HCT116 (cell line): ENCODE results near the gene CORO2B. TPM values are rescaled to one million over a fixed set of nuclear protein-coding genes. Genes with fewer than 3 reads are reported as not detected.

Source experiments
- ATAC-seq: fragments of 200-7000 bp; cut with Tn5 transposase; 2 replicates; pipeline ENCODE4 v1.9.1; 2020; ENCODE audit warnings: mild to moderate bottlenecking, moderate library complexity
- BruUV-seq: library from RNA; stranded (reverse); fragments of 400-500 nt; replicated peaks from 2 replicates; lab custom pipeline; 2021; lab: Mats Ljungman, UMichigan
- CTCF ChIA-PET: fragments of 300-600 bp; sonication (Branson Sonifier 250); formaldehyde crosslinking; loops from one replicate; lab custom pipeline; 2021; ENCODE audit warnings: antibody characterized with exemption; lab: Charles Lee
- POLR2A ChIA-PET: fragments of 300-600, 350-600 bp; sonication (Branson Sonifier 250); formaldehyde crosslinking; loops from one replicate; lab custom pipeline; 2021; ENCODE audit warnings: antibody characterized with exemption; lab: Charles Lee
- RAD21 ChIA-PET, 2 experiments: fragments of 300-600 bp; sonication (Branson Sonifier 250); formaldehyde crosslinking; loops; one replicate each; lab custom pipeline; 2023; ENCODE audit warnings: low total read pairs in 2 of 2; ENCODE audit not compliant: uncharacterized antibody in 2 of 2, unreplicated experiment in 2 of 2, low non-redundant PET in 1 of 2; lab: Charles Lee
- DNase-seq: peaks from one replicate; pipeline ENCODE4 v3.0.0-alpha.2; 2010; ENCODE audit warnings: low read depth, low spot score
- H2AFZ ChIP-seq: fragments of 200-600 bp; shearing (Covaris generic), sonication (generic); 2 replicates; pipeline ENCODE4 v1.6.1; 2017; ENCODE audit warnings: low read depth, mixed run types, mixed read lengths, antibody characterized with exemption, low read length; ENCODE audit not compliant: poor library complexity, severe bottlenecking
- H3K27ac ChIP-seq: 2 replicates; pipeline ENCODE4 v1.5.1; 2012; ENCODE audit warnings: low read depth, low read length
- H3K27me3 ChIP-seq: fragments of 200-600 bp; sonication (generic); 2 replicates; pipeline ENCODE4 v1.6.1; 2016; ENCODE audit warnings: mixed run types, low read length, mixed read lengths; ENCODE audit not compliant: insufficient read depth
- H3K36me3 ChIP-seq, 2 experiments: fragments of 200-500 bp in 1 of 2; fragments of 200-600 bp in 1 of 2; sonication (Bioruptor generic) in 1 of 2; sonication (generic) in 1 of 2; 2 replicates each; pipeline versions ENCODE4 v1.5.1 to v1.6.1; 2014 to 2016; ENCODE audit warnings: low read length in 2 of 2, inconsistent platforms in 1 of 2, mixed read lengths in 1 of 2, mixed run types in 1 of 2; ENCODE audit not compliant: insufficient read depth in 2 of 2, control insufficient read depth in 1 of 2
- H3K4me1 ChIP-seq, 2 experiments: fragments of 200-600 bp in 1 of 2; sonication (generic) in 1 of 2; 2 replicates each; pipeline versions ENCODE4 v1.5.1 to v1.6.1; 2012 to 2017; ENCODE audit warnings: low read length in 2 of 2, inconsistent platforms in 1 of 2, mild to moderate bottlenecking in 1 of 2, mixed read lengths in 1 of 2, mixed run types in 1 of 2, moderate library complexity in 1 of 2; ENCODE audit not compliant: insufficient read depth in 2 of 2, control insufficient read depth in 1 of 2
- H3K4me2 ChIP-seq: fragments of 200-600 bp; sonication (generic); 2 replicates; pipeline ENCODE4 v1.6.1; 2017; ENCODE audit warnings: mixed run types, low read length, mixed read lengths
- H3K4me3 ChIP-seq, 2 experiments: fragments of 200-600 bp in 1 of 2; sonication (generic) in 1 of 2; replicated peaks in 1 of 2; 2 replicates each; pipeline ENCODE4 v1.5.1; 2011 to 2016; ENCODE audit warnings: low read length in 2 of 2, control low read depth in 1 of 2, low read depth in 1 of 2, mild to moderate bottlenecking in 1 of 2, mixed read lengths in 1 of 2, mixed run types in 1 of 2
- H3K79me2 ChIP-seq: fragments of 200-600 bp; sonication (generic); 2 replicates; pipeline ENCODE4 v1.6.1; 2017; ENCODE audit warnings: mild to moderate bottlenecking, mixed run types, low read length, moderate library complexity, mixed read lengths; ENCODE audit not compliant: insufficient read depth
- H3K9ac ChIP-seq: fragments of 200-600 bp; sonication (generic); 2 replicates; pipeline ENCODE4 v1.6.1; 2016; ENCODE audit warnings: low read length, mixed read lengths
- H3K9me2 ChIP-seq: fragments of 200-600 bp; sonication (generic), shearing (Covaris generic); 2 replicates; pipeline ENCODE4 v1.6.1; 2017; ENCODE audit warnings: mixed run types, mild to moderate bottlenecking, moderate library complexity; ENCODE audit not compliant: insufficient read depth
- H3K9me3 ChIP-seq, 2 experiments: fragments of 200-500 bp in 1 of 2; fragments of 200-600 bp in 1 of 2; sonication (Bioruptor generic) in 1 of 2; sonication (generic) in 1 of 2; 2 replicates each; pipeline ENCODE4 v1.6.1; 2014 to 2017; ENCODE audit warnings: low read length in 2 of 2, mixed read lengths in 2 of 2, inconsistent platforms in 1 of 2, low read depth in 1 of 2, mild to moderate bottlenecking in 1 of 2, mixed run types in 1 of 2, moderate library complexity in 1 of 2; ENCODE audit not compliant: control insufficient read depth in 1 of 2, insufficient read depth in 1 of 2
- H4K20me1 ChIP-seq: fragments of 200-600 bp; sonication (generic), shearing (Covaris generic); 2 replicates; pipeline ENCODE4 v1.6.1; 2017; ENCODE audit warnings: mixed run types, mild to moderate bottlenecking, moderate library complexity; ENCODE audit not compliant: insufficient read depth
- CBX3 ChIP-seq: IDR thresholded peaks from 2 replicates; pipeline ENCODE4 v1.6.1; 2012; ENCODE audit warnings: low read depth
- CEBPB ChIP-seq: IDR thresholded peaks from 2 replicates; pipeline ENCODE4 v1.6.1; 2012; ENCODE audit warnings: low read depth
- ELF1 ChIP-seq: IDR thresholded peaks from 2 replicates; pipeline ENCODE4 v1.6.1; 2012; ENCODE audit warnings: low read depth, borderline replicate concordance
- FOSL1 ChIP-seq: IDR thresholded peaks from 2 replicates; pipeline ENCODE4 v1.6.1; 2012; ENCODE audit warnings: low read depth
- POLR2AphosphoS5 ChIP-seq: IDR thresholded peaks from 2 replicates; pipeline ENCODE4 v1.6.1; 2011; ENCODE audit warnings: mild to moderate bottlenecking, low read depth, low read length, moderate library complexity
- RAD21 ChIP-seq: IDR thresholded peaks from 2 replicates; pipeline ENCODE4 v1.6.1; 2012; ENCODE audit warnings: low read depth, mild to moderate bottlenecking
- SIN3A ChIP-seq: IDR thresholded peaks from 2 replicates; pipeline ENCODE4 v1.6.1; 2012; ENCODE audit warnings: low read depth
- TCF7L2 ChIP-seq: IDR thresholded peaks from 2 replicates; pipeline ENCODE4 v1.7.0; 2011; ENCODE audit warnings: borderline replicate concordance, inconsistent platforms; ENCODE audit not compliant: insufficient read depth, insufficient read length; ENCODE audit errors: extremely low read depth
- ZNF274 ChIP-seq: fragments of 200-500 bp; sonication (Bioruptor generic); IDR thresholded peaks from 2 replicates; pipeline ENCODE4 v1.6.1; 2014; ENCODE audit warnings: mild to moderate bottlenecking, low read depth, low read length, inconsistent platforms
- intact Hi-C: fragments of 100-400 bp; cut with micrococcal nuclease; formaldehyde crosslinking; loops from 2 replicates; pipeline ENCODE4 v1.10.0; 2022
- total RNA-seq: library from RNA; stranded (reverse); gene quantifications from one replicate; pipeline ENCODE4 v1.2.1, GENCODE V29; 2021; ENCODE audit not compliant: unreplicated experiment
- TF ChIP-seq, protein P1 (sequence below): IDR thresholded peaks from 2 replicates; pipeline ENCODE4 v1.6.1; 2012
- TF ChIP-seq, protein P2 (sequence below), 3 experiments: fragments of 200-600 bp in 1 of 3; sonication (generic) in 1 of 3; IDR thresholded peaks in 2 of 3; conservative IDR thresholded peaks in 1 of 3; 2 replicates each; pipeline ENCODE4 v1.5.1; 2012 to 2017; ENCODE audit warnings: low read depth in 2 of 3, low read length in 2 of 3, antibody characterized with exemption in 1 of 3, borderline replicate concordance in 1 of 3, control low read depth in 1 of 3, mild to moderate bottlenecking in 1 of 3, mixed read lengths in 1 of 3, mixed run types in 1 of 3, moderate library complexity in 1 of 3; ENCODE audit not compliant: insufficient read depth in 1 of 3

Gene CORO2B
- total RNA-seq, 1 experiment from 2014 or later: 2.8 TPM

DNA sequence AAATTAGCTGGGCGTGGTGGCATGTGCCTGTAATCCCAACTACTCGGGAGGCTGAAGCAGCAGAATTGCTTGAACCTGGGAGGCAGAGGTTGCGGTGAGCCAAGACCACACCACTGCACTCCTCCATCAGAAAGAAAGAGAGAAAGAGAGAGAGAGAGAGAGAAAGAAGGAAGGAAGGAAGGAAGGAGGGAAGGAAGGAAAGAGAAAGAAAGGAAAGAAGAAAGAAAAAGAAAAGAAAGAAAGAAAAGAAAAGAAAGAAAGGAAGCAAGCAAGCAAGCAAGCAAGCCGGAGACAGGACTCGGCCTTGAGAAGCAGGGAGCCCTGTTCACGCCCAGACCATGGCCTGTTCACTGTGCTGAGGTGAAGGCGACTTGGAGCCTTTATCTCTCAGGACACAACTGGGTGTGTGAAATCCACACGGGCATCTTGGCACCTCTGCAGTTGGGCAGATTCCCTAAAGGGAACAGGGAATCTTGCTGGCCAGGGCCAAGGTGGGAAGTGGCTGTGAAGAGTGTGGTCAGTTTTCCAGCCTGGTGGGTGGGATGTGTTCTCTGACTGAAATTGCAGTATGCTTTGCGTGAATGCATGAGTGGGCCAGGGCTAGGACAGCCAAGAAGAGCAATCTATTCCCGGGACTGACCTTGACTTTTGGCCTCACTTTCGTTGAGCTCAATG lies 90.3 kb downstream of the CORO2B start:
- intact Hi-C loops: no loop called here
- Histone ChIP-seq H3K4me1 (peaks cover 0 to 5% of the 10 kb centered on the region in 2 experiments; a peak in 2 of 4 replicates), H3K9ac (no peak overlapping the region), H3K27me3 (no peaks in the 10 kb centered on the region), H3K4me2 (no peak overlapping the region), H3K9me2 (no peaks in the 10 kb centered on the region), H3K9me3 (no peaks in the 10 kb centered on the region), H3K36me3 (no peaks in the 10 kb centered on the region), H3K79me2 (no peaks in the 10 kb centered on the region), H4K20me1 (no peaks in the 10 kb centered on the region), H3K27ac (no peak overlapping the region), H3K4me3 (no peak overlapping the region), H2AFZ (no peak overlapping the region)
- CTCF ChIA-PET: interaction anchor here (1.4 to 2.2 kb wide), 2 partner anchors 109 to 115 kb away, joined by 3 to 8 read pairs; no protein-coding TSS in a partner anchor
- ATAC-seq (no peak), DNase-seq (no peak)
- POLR2A ChIA-PET: no interaction called here
- RAD21 ChIA-PET: no interaction called here
- no peak for TF ChIP-seq FOSL1
- TF ChIP-seq, protein P1, sequence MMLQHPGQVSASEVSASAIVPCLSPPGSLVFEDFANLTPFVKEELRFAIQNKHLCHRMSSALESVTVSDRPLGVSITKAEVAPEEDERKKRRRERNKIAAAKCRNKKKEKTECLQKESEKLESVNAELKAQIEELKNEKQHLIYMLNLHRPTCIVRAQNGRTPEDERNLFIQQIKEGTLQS: no peak
- TF ChIP-seq, protein P2, sequence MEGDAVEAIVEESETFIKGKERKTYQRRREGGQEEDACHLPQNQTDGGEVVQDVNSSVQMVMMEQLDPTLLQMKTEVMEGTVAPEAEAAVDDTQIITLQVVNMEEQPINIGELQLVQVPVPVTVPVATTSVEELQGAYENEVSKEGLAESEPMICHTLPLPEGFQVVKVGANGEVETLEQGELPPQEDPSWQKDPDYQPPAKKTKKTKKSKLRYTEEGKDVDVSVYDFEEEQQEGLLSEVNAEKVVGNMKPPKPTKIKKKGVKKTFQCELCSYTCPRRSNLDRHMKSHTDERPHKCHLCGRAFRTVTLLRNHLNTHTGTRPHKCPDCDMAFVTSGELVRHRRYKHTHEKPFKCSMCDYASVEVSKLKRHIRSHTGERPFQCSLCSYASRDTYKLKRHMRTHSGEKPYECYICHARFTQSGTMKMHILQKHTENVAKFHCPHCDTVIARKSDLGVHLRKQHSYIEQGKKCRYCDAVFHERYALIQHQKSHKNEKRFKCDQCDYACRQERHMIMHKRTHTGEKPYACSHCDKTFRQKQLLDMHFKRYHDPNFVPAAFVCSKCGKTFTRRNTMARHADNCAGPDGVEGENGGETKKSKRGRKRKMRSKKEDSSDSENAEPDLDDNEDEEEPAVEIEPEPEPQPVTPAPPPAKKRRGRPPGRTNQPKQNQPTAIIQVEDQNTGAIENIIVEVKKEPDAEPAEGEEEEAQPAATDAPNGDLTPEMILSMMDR (IDR thresholded peaks at IDR 0.05 in 2 of 3, conservative IDR thresholded peaks at IDR 0.05 in 1 of 3; ENCODE audit: borderline replicate concordance in 1 of 3, insufficient read depth in 1 of 3, low read depth in 2 of 3, low read length in 2 of 3): no peak
- TF ChIP-seq CEBPB: no peak
- no peak for TF ChIP-seq ELF1
- TF ChIP-seq CBX3: no peak
- TF ChIP-seq RAD21: no peak
- no peak for TF ChIP-seq TCF7L2
- TF ChIP-seq POLR2AphosphoS5: no peak
- no peak for TF ChIP-seq ZNF274
- no peak for TF ChIP-seq SIN3A
- BruUV-seq: no TSS peak
